Right lobe of liver (tissue), 6 donors: ENCODE measurements around the gene ARL15. TPM values are rescaled to one million over a fixed set of nuclear protein-coding genes. Genes with fewer than 3 reads are reported as not detected.

Experiments used
- ATAC-seq, 4 donors: fragments of 200-7000 bp; cut with Tn5 transposase; one replicate each; pipeline ENCODE4 v1.9.1; 2020; ENCODE audit warnings: mild to moderate bottlenecking in 4 of 4, moderate library complexity in 4 of 4
- DNase-seq, 3 donors: peaks; one replicate each; pipeline ENCODE4 v3.0.0-alpha.2; 2020
- H3K27ac ChIP-seq, 3 donors: fragments of 200-600 bp; one replicate each; pipeline ENCODE4 v1.8.0; 2022
- H3K27me3 ChIP-seq, 2 donors: fragments of 200-600 bp; one replicate each; pipeline ENCODE4 v1.8.0; 2022
- H3K36me3 ChIP-seq, 4 donors: fragments of 200-600 bp; sonication (generic) in 1 of 4; one replicate each; pipeline versions ENCODE4 v1.5.1 to v1.8.0; 2017 to 2022; ENCODE audit warnings: control low read depth in 1 of 4
- H3K4me1 ChIP-seq, 4 donors: fragments of 200-600 bp; sonication (generic) in 1 of 4; one replicate each; pipeline versions ENCODE4 v1.5.1 to v1.8.0; 2017 to 2022; ENCODE audit warnings: control low read depth in 1 of 4
- H3K4me3 ChIP-seq, 3 donors: fragments of 200-600 bp; one replicate each; pipeline ENCODE4 v1.8.0; 2022
- H3K9me3 ChIP-seq, 4 donors: fragments of 200-600 bp; sonication (generic) in 1 of 4; one replicate each; pipeline versions ENCODE4 v1.5.1 to v1.8.0; 2017 to 2022; ENCODE audit warnings: control low read depth in 1 of 4
- CTCF ChIP-seq, 4 donors: fragments of 200-600 bp in 3 of 4; fragments of 450-650 bp in 1 of 4; IDR thresholded peaks; one replicate each; pipeline versions ENCODE4 v1.5.1 to v1.8.0; 2016 to 2022; ENCODE audit warnings: antibody characterized with exemption in 4 of 4, mild to moderate bottlenecking in 2 of 4
- POLR2A ChIP-seq: fragments of 450-650 bp; IDR thresholded peaks from one replicate; pipeline ENCODE4 v1.6.1; 2017; ENCODE audit warnings: antibody characterized with exemption, mild to moderate bottlenecking
- WGBS: methylation state at CpG from one replicate; pipeline ENCODE4 v1.1.6; 2018; ENCODE audit warnings: low coverage, low lambda C conversion rate; ENCODE audit not compliant: insufficient coverage; ENCODE audit errors: missing lambda C conversion rate; 5-methylcytosine and 5-hydroxymethylcytosine counted together
- intact Hi-C, 2 donors: fragments of 100-400 bp; cut with DNase I; formaldehyde crosslinking; loops; one replicate each; pipeline versions ENCODE4 v1.11.2 to v1.14.1; 2022
- total RNA-seq, 6 experiments: library from RNA; depleted of rRNA in 2 of 6; stranded (reverse); fragments of >200 nt in 2 of 6; fragmentation: NEBNext Ultra II Directional in 3 of 6; extraction: Animal tissue kit (Norgen Biotek cat#: 25700) in 3 of 6; gene quantifications; one replicate each; pipeline versions ENCODE4 v1.1.0 to v1.2.4, GENCODE V29; 2016 to 2023
- donor health status: DM: no; HTN: yes; CAD: no.
- donor health status: DM: no; HTN: no; CAD: no.
- donor health status: DM: no; HTN: no; CAD: no.
- donor health status: DM: no; HTN: yes; CAD: no.
- donor health status: DM: no; HTN: yes; CAD: no.

The ARL15 gene
- total RNA-seq, 6 experiments from 2014 or later, result 6.3 to 16.5 (median 9.6) TPM

- no peak for DNase-seq
- no peaks in the 10 kb centered on the region for H3K27me3 ChIP-seq
- H3K9me3 ChIP-seq, result no peaks in the 10 kb centered on the region
- no peaks in the 10 kb centered on the region for H3K4me1 ChIP-seq
- no peaks in the 10 kb centered on the region for H3K36me3 ChIP-seq
- intact Hi-C loops, result no loop called here
- ATAC-seq, result no peak
- H3K4me3 ChIP-seq, result no peak overlapping the region
- H3K27ac ChIP-seq, result no peak overlapping the region
- 91% methylated on average over 2 of the region's 2 CpGs for WGBS
- TF ChIP-seq POLR2A (no peak), CTCF (IDR thresholded peaks at IDR 0.05) (no peak)
Observed at GRCh38 chr5:54120473-54120872, 189.9 kb downstream of the ARL15 start.

- Histone ChIP-seq H3K4me3 (no peak overlapping the region), H3K9me3 (no peaks in the 10 kb centered on the region), H3K27ac (no peak overlapping the region), H3K27me3 (no peaks in the 10 kb centered on the region), H3K4me1 (no peaks in the 10 kb centered on the region), H3K36me3 (no peaks in the 10 kb centered on the region)
- intact Hi-C loops, result no loop called here
- TF ChIP-seq CTCF (IDR thresholded peaks at IDR 0.05) (no peak), POLR2A (no peak)
- WGBS, result 79% methylated on average over 2 of the region's 2 CpGs
- ATAC-seq (no peak), DNase-seq (no peak)
Observed at GRCh38 chr5:54117957-54118356, 192.4 kb downstream of the ARL15 start.

GRCh38 chr5:54115735-54116403 lies 194.5 kb downstream of the ARL15 start:
- Histone ChIP-seq H3K27ac (no peak overlapping the region), H3K36me3 (no peaks in the 10 kb centered on the region), H3K9me3 (no peaks in the 10 kb centered on the region), H3K27me3 (no peaks in the 10 kb centered on the region), H3K4me1 (no peaks in the 10 kb centered on the region), H3K4me3 (no peak overlapping the region)
- DNase-seq, result no peak
- 57% methylated on average over 3 of the region's 3 CpGs for WGBS
- TF ChIP-seq POLR2A (no peak), CTCF (IDR thresholded peaks at IDR 0.05) (no peak)
- ATAC-seq, result no peak
- intact Hi-C loops, result no loop called here

GRCh38 chr5:54113060-54113459 lies 197.3 kb downstream of the ARL15 start:
- Histone ChIP-seq H3K4me3 (no peak overlapping the region), H3K4me1 (no peaks in the 10 kb centered on the region), H3K27ac (no peak overlapping the region), H3K36me3 (no peaks in the 10 kb centered on the region), H3K27me3 (no peaks in the 10 kb centered on the region), H3K9me3 (no peaks in the 10 kb centered on the region)
- intact Hi-C loops, result no loop called here
- peak in 1 of 4 donors; percentile 36 for ATAC-seq
- TF ChIP-seq CTCF (IDR thresholded peaks at IDR 0.05) (no peak), POLR2A (no peak)
- DNase-seq, result no peak
- whole genome bisulfite sequencing, result 51% methylated on average over 4 of the region's 5 CpGs
